K562 (cell line): ENCODE data around the gene MAGI2.

Experiments used
- EZH2 ChIP-seq: IDR thresholded peaks from 2 replicates; pipeline ENCODE4 v1.6.1; 2012; ENCODE audit warnings: low read depth, mild to moderate bottlenecking, inconsistent platforms, low read length, borderline replicate concordance
- FOXA1 ChIP-seq: fragments of 450-650 bp; IDR thresholded peaks from 2 replicates; pipeline ENCODE4 v1.6.1; 2016; ENCODE audit warnings: mild to moderate bottlenecking, borderline replicate concordance
- FOXA3 ChIP-seq, 2 experiments: fragments of 450-650 bp in 1 of 2; sonication (generic) in 1 of 2; formaldehyde crosslinking; IDR thresholded peaks in 1 of 2; conservative IDR thresholded peaks in 1 of 2; 2 replicates each; pipeline versions ENCODE4 v1.4.0 to v1.8.0; 2020 to 2022; ENCODE audit warnings: mild to moderate bottlenecking in 2 of 2, missing genetic modification reagents in 1 of 2
- MAFF ChIP-seq: IDR thresholded peaks from 2 replicates; pipeline ENCODE4 v1.6.1; 2012; ENCODE audit warnings: low read length, improper control_type of control experiment
- SNRNP70 ChIP-seq: fragments of 200-400 bp; formaldehyde crosslinking; optimal IDR thresholded peaks from 2 replicates; pipeline ENCODE3; 2017; ENCODE audit warnings: low read depth, low read length
- TCF7 ChIP-seq: sonication (generic); IDR thresholded peaks from 2 replicates; pipeline ENCODE4 v1.6.1; 2016; ENCODE audit warnings: antibody characterized with exemption, borderline replicate concordance
- TF ChIP-seq, protein P1 (sequence below), 3 experiments: IDR thresholded peaks in 2 of 3; conservative IDR thresholded peaks in 1 of 3; 2 replicates each; pipeline ENCODE4 v1.5.1; 2011 to 2012; ENCODE audit warnings: low read length in 3 of 3, mild to moderate bottlenecking in 3 of 3, control low read depth in 2 of 3, improper control_type of control experiment in 1 of 3, inconsistent platforms in 1 of 3, low read depth in 1 of 3, mixed read lengths in 1 of 3, moderate library complexity in 1 of 3; ENCODE audit not compliant: insufficient read depth in 2 of 3

DNA sequence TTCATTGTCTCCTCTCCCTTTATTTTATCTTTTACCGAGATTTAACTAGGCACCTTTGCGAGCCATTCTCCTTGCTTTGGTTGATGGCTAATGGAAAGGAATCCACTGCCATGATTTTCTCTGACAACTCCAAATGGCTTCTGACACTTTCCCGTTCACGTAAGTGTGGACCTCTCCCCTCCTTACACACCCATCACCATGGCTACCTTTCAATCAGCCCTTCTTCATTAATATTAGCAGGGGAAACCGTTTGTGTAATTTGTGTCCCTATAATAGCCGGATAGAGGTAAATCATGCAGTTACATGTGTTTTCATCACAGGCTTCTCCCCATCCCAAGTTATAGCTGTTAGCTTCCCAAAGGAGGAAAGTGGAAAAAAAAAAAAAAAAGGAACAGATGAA is 767.3 kb downstream of the MAGI2 start:
- TF ChIP-seq, protein P1, sequence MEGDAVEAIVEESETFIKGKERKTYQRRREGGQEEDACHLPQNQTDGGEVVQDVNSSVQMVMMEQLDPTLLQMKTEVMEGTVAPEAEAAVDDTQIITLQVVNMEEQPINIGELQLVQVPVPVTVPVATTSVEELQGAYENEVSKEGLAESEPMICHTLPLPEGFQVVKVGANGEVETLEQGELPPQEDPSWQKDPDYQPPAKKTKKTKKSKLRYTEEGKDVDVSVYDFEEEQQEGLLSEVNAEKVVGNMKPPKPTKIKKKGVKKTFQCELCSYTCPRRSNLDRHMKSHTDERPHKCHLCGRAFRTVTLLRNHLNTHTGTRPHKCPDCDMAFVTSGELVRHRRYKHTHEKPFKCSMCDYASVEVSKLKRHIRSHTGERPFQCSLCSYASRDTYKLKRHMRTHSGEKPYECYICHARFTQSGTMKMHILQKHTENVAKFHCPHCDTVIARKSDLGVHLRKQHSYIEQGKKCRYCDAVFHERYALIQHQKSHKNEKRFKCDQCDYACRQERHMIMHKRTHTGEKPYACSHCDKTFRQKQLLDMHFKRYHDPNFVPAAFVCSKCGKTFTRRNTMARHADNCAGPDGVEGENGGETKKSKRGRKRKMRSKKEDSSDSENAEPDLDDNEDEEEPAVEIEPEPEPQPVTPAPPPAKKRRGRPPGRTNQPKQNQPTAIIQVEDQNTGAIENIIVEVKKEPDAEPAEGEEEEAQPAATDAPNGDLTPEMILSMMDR (IDR thresholded peaks at IDR 0.05 in 2 of 3, conservative IDR thresholded peaks at IDR 0.05 in 1 of 3; ENCODE audit: insufficient read depth in 2 of 3, low read depth in 1 of 3, low read length in 3 of 3): no peak
- TF ChIP-seq EZH2: no peak
- TF ChIP-seq MAFF: no peak
- no peak for TF ChIP-seq FOXA1
- no peak for TF ChIP-seq SNRNP70
- no peak for TF ChIP-seq TCF7
- TF ChIP-seq FOXA3 (CRISPR knock-in tag; conservative IDR thresholded peaks at IDR 0.05 in 1 of 2, IDR thresholded peaks at IDR 0.05 in 1 of 2): no peak
